Left ventricle myocardium inferior (tissue), 1 donor: ENCODE results near the gene MYL5. TPM values are rescaled to one million over a fixed set of nuclear protein-coding genes. Genes with fewer than 3 reads are reported as not detected.

Experiments
- DNase-seq: peaks from one replicate; pipeline ENCODE4 v3.0.0-alpha.2; 2020
- H3K27ac ChIP-seq: fragments of 200-600 bp; replicated peaks from 2 replicates; pipeline ENCODE4 v1.8.0; 2021
- H3K27me3 ChIP-seq: fragments of 200-600 bp; 2 replicates; pipeline ENCODE4 v1.8.0; 2021; ENCODE audit warnings: low read depth
- H3K36me3 ChIP-seq: fragments of 200-600 bp; 2 replicates; pipeline ENCODE4 v1.8.0; 2021
- H3K4me1 ChIP-seq: fragments of 200-600 bp; 2 replicates; pipeline ENCODE4 v1.8.0; 2021
- H3K4me3 ChIP-seq: fragments of 200-600 bp; 2 replicates; pipeline ENCODE4 v1.8.0; 2021; ENCODE audit warnings: mild to moderate bottlenecking, moderate library complexity
- H3K9me3 ChIP-seq: fragments of 200-600 bp; replicated peaks from 2 replicates; pipeline ENCODE4 v1.8.0; 2021
- CTCF ChIP-seq: fragments of 200-600 bp; IDR thresholded peaks from 2 replicates; pipeline ENCODE4 v1.8.0; 2021; ENCODE audit warnings: antibody characterized with exemption, mild to moderate bottlenecking, borderline replicate concordance
- intact Hi-C: fragments of 100-400 bp; cut with micrococcal nuclease; formaldehyde crosslinking; loops from one replicate; pipeline ENCODE4 v1.11.0; 2022
- total RNA-seq: library from RNA; stranded (reverse); fragmentation: NEBNext Ultra II Directional; extraction: Animal tissue kit (Norgen Biotek cat#: 25700); gene quantifications from one replicate; pipeline ENCODE4 v1.2.1, GENCODE V29; 2021
- donor health status: DM: no; HTN: yes; CAD: no; lungs with severe emphysema.

MYL5 gene
- total RNA-seq, 1 donor from 2014 or later = 4.5 TPM

GRCh38 chr4:723751-724530 is 49.6 kb downstream of the MYL5 start:
- H3K9me3 ChIP-seq = no peaks in the 10 kb centered on the region
- H3K36me3 ChIP-seq = peaks cover 2% of the 10 kb centered on the region
- TF ChIP-seq CTCF = no peak
- peaks cover 43% of the 10 kb centered on the region for H3K4me1 ChIP-seq
- intact Hi-C loops = no loop called here
- DNase-seq = no peak
- no peak overlapping the region for H3K27ac ChIP-seq
- no peak overlapping the region for H3K4me3 ChIP-seq
- H3K27me3 ChIP-seq = no peaks in the 10 kb centered on the region

- intact Hi-C loops = no loop called here
- peaks cover 6% of the 10 kb centered on the region for H3K36me3 ChIP-seq
- no peaks in the 10 kb centered on the region for H3K27me3 ChIP-seq
- no peak overlapping the region for H3K4me3 ChIP-seq
- peak overlapping the region; percentile 27 for H3K27ac ChIP-seq
- no peak for DNase-seq
- H3K4me1 ChIP-seq = peaks cover 43% of the 10 kb centered on the region
- TF ChIP-seq CTCF = no peak
- H3K9me3 ChIP-seq = no peaks in the 10 kb centered on the region
Observed at GRCh38 chr4:725391-726234, 51.3 kb downstream of the MYL5 start.

- intact Hi-C loops = no loop called here
- no peak overlapping the region for H3K4me3 ChIP-seq
- H3K4me1 ChIP-seq = peaks cover 36% of the 10 kb centered on the region
- TF ChIP-seq CTCF = no peak
- no peaks in the 10 kb centered on the region for H3K9me3 ChIP-seq
- no peaks in the 10 kb centered on the region for H3K27me3 ChIP-seq
- peak overlapping the region; percentile 27 for H3K27ac ChIP-seq
- DNase-seq = no peak
- H3K36me3 ChIP-seq = peaks cover 13% of the 10 kb centered on the region
Observed at GRCh38 chr4:726235-726787, 52.0 kb downstream of the MYL5 start.

GRCh38 chr4:726838-727237 is 52.5 kb downstream of the MYL5 start:
- no peak for TF ChIP-seq CTCF
- peaks cover 30% of the 10 kb centered on the region for H3K4me1 ChIP-seq
- no peak for DNase-seq

GRCh38 chr4:727576-727975 is 53.2 kb downstream of the MYL5 start:
- no peak for TF ChIP-seq CTCF
- H3K9me3 ChIP-seq = no peaks in the 10 kb centered on the region
- H3K36me3 ChIP-seq = peaks cover 16% of the 10 kb centered on the region
- H3K27ac ChIP-seq = no peak overlapping the region
- no peak for DNase-seq
- H3K4me1 ChIP-seq = peaks cover 27% of the 10 kb centered on the region
- intact Hi-C loops = no loop called here
- no peaks in the 10 kb centered on the region for H3K27me3 ChIP-seq
- no peak overlapping the region for H3K4me3 ChIP-seq

More at GRCh38 chr4:726838-727237, 52.5 kb downstream of the MYL5 start:
- Histone ChIP-seq H3K27me3 (no peaks in the 10 kb centered on the region), H3K4me3 (no peak overlapping the region), H3K36me3 (peaks cover 13% of the 10 kb centered on the region), H3K9me3 (no peaks in the 10 kb centered on the region), H3K27ac (peak overlapping the region; percentile 3)
- intact Hi-C loops = no loop called here
